Lower lobe of right lung (tissue), 2 donors: ENCODE results near the gene TTC23. TPM values are rescaled to one million over a fixed set of nuclear protein-coding genes. Genes with fewer than 3 reads are reported as not detected.
"Not testable (repeated sequence)": the region's sequence is repeated elsewhere in the genome, so short reads cannot be mapped to it uniquely, and the experiment has no call there.

ENCODE experiments used
- ATAC-seq, 2 donors: fragments of 200-7000 bp; cut with Tn5 transposase; one replicate each; pipeline ENCODE4 v1.9.1; 2020 to 2022; ENCODE audit warnings: mild to moderate bottlenecking in 2 of 2, moderate library complexity in 2 of 2
- DNase-seq: peaks from one replicate; pipeline ENCODE4 v3.0.0-alpha.2; 2020
- H3K27ac ChIP-seq: fragments of 200-600 bp; one replicate; pipeline ENCODE4 v1.8.0; 2022
- H3K27me3 ChIP-seq: fragments of 200-600 bp; one replicate; pipeline ENCODE4 v1.8.0; 2022; ENCODE audit warnings: low read depth
- H3K36me3 ChIP-seq: fragments of 200-600 bp; one replicate; pipeline ENCODE4 v1.8.0; 2022; ENCODE audit warnings: mild to moderate bottlenecking
- H3K4me1 ChIP-seq: fragments of 200-600 bp; one replicate; pipeline ENCODE4 v1.8.0; 2022
- H3K4me3 ChIP-seq: fragments of 200-600 bp; one replicate; pipeline ENCODE4 v1.8.0; 2022; ENCODE audit warnings: mild to moderate bottlenecking
- H3K9me3 ChIP-seq: fragments of 200-600 bp; one replicate; pipeline ENCODE4 v1.8.0; 2022
- intact Hi-C: fragments of 100-400 bp; cut with DNase I; formaldehyde crosslinking; loops from one replicate; pipeline ENCODE4 v1.11.0; 2022
- total RNA-seq: library from RNA; stranded (reverse); fragmentation: NEBNext Ultra II Directional; extraction: Animal tissue kit (Norgen Biotek cat#: 25700); gene quantifications from one replicate; pipeline ENCODE4 v1.2.1, GENCODE V29; 2021
- TF ChIP-seq, protein P1 (sequence below): fragments of 200-600 bp; IDR thresholded peaks from one replicate; pipeline ENCODE4 v1.8.0; 2022; ENCODE audit warnings: antibody characterized with exemption, mild to moderate bottlenecking
- donor health status: DM: no; HTN: yes; CAD: no; lungs with severe emphysema.

Gene TTC23
- total RNA-seq, 1 donor from 2014 or later, result 16.4 TPM

DNA sequence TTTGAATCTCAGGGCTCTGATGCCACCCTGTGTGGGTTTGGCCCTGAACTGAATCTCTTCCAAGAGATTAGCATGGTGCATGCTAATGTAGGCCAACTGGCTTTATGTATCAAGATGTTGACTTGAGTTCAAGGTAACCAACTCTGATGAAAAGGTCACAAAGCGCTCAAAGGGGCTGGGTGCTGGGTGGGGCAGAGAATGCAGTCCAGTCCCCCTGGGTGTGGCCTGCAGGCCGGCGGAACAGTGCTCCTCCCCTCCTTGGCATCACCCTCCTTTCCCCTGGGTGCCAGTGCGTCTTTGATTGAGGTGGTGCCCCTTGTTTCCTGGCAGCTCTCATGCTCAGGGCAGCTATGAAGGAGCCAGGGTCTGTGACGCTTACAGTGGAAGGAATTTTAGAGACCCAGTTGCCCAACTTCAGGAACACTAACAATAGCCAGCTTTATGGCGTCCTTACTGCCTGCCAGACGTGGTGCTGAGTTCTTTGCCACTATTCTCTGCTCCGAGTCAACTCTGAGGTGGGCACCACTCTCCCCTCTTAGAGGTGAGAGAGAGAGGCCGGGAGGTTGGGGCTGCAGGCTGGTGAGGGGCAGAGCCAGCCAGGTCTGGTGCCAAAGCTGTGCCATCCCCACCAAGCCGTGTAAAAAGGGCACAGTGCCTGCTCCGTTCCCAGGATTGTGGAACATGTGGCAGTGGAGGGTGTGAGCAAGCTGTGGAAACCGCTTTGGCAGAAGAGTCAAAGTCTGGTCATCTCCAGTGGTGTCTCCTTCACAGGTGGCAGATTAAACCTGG lies 134.7 kb downstream of the TTC23 start:
- no peak overlapping the region for H3K4me3 ChIP-seq
- no peaks in the 10 kb centered on the region for H3K27me3 ChIP-seq
- no peak overlapping the region for H3K27ac ChIP-seq
- DNase-seq (peak; percentile 32), ATAC-seq (peak in 1 of 2 donors; percentile 19)
- no peaks in the 10 kb centered on the region for H3K9me3 ChIP-seq
- no peaks in the 10 kb centered on the region for H3K4me1 ChIP-seq
- TF ChIP-seq, protein P1, sequence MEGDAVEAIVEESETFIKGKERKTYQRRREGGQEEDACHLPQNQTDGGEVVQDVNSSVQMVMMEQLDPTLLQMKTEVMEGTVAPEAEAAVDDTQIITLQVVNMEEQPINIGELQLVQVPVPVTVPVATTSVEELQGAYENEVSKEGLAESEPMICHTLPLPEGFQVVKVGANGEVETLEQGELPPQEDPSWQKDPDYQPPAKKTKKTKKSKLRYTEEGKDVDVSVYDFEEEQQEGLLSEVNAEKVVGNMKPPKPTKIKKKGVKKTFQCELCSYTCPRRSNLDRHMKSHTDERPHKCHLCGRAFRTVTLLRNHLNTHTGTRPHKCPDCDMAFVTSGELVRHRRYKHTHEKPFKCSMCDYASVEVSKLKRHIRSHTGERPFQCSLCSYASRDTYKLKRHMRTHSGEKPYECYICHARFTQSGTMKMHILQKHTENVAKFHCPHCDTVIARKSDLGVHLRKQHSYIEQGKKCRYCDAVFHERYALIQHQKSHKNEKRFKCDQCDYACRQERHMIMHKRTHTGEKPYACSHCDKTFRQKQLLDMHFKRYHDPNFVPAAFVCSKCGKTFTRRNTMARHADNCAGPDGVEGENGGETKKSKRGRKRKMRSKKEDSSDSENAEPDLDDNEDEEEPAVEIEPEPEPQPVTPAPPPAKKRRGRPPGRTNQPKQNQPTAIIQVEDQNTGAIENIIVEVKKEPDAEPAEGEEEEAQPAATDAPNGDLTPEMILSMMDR, result no peak
- intact Hi-C loops, result no loop called here
- no peaks in the 10 kb centered on the region for H3K36me3 ChIP-seq

GRCh38 chr15:99113547-99114271 lies 135.7 kb downstream of the TTC23 start:
- Histone ChIP-seq H3K27ac (no peak overlapping the region), H3K36me3 (no peaks in the 10 kb centered on the region), H3K9me3 (no peaks in the 10 kb centered on the region), H3K4me3 (no peak overlapping the region), H3K27me3 (no peaks in the 10 kb centered on the region), H3K4me1 (no peaks in the 10 kb centered on the region)
- DNase-seq (peak; percentile 33), ATAC-seq (no peak)
- TF ChIP-seq, protein P1, result no peak
- intact Hi-C loops, result no loop called here

GRCh38 chr15:99111641-99112040 lies 137.7 kb downstream of the TTC23 start:
- ATAC-seq, H3K4me1 ChIP-seq, H3K27ac ChIP-seq, H3K27me3 ChIP-seq, intact Hi-C loops, H3K4me3 ChIP-seq, H3K9me3 ChIP-seq, H3K36me3 ChIP-seq: not testable (repeated sequence)
- DNase-seq, result peak; percentile 5

- ATAC-seq, result no peak
- peaks cover 16% of the 10 kb centered on the region for H3K4me1 ChIP-seq
- no peak overlapping the region for H3K27ac ChIP-seq
- no peaks in the 10 kb centered on the region for H3K9me3 ChIP-seq
- H3K27me3 ChIP-seq, result peaks cover 10% of the 10 kb centered on the region
- DNase-seq, result no peak
- no peak overlapping the region for H3K4me3 ChIP-seq
- H3K36me3 ChIP-seq, result no peaks in the 10 kb centered on the region
- TF ChIP-seq, protein P1, result no peak
- intact Hi-C loops, result no loop called here
These were observed 138.6 kb downstream of the TTC23 start for GRCh38 chr15:99110581-99111320.

DNA sequence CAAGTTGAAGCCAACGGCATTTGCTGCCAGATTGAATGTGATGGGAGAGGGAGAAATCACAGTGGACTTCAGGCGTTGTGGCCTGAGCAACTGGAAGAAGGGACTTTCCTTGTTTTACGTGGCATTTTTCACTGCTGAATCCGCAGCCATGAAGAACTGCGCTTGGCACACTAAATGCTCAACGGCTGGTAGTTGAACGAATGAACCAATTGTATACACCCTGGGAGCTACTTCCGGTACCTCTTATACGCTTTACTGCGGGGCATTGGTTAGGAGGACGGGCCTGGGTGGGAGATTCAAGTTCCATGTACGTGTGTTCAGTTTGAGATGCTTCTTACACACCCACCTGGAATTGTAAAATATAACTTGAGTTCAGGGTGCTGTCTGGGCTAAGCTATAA lies 139.3 kb downstream of the TTC23 start:
- H3K27me3 ChIP-seq, result peaks cover 11% of the 10 kb centered on the region
- DNase-seq (peak; percentile 4), ATAC-seq (no peak)
- no peak overlapping the region for H3K27ac ChIP-seq
- H3K36me3 ChIP-seq, result no peaks in the 10 kb centered on the region
- H3K9me3 ChIP-seq, result no peaks in the 10 kb centered on the region
- TF ChIP-seq, protein P1, result no peak
- no peak overlapping the region for H3K4me3 ChIP-seq
- intact Hi-C loops, result no loop called here
- H3K4me1 ChIP-seq, result peaks cover 17% of the 10 kb centered on the region
